ENCODE results near the gene SLC6A9.

SLC6A9 gene

GRCh38 chr1:43987159-43987902 is 43.9 kb downstream of the SLC6A9 start:
- no peak overlapping the region for H3K4me3 ChIP-seq (replicated peaks; ENCODE audit: low read depth, low read length)
- TF ChIP-seq CTCF (IDR thresholded peaks at IDR 0.05; ENCODE audit: low read depth, low read length, missing control alignments) = no peak
- DNase-seq (ENCODE audit: extremely low read depth, low read depth) = no peak

- no peak overlapping the region for H3K4me3 ChIP-seq (replicated peaks; ENCODE audit: low read depth, low read length)
- no peak for TF ChIP-seq CTCF (IDR thresholded peaks at IDR 0.05; ENCODE audit: low read depth, low read length, missing control alignments)
- no peak for DNase-seq (ENCODE audit: extremely low read depth, low read depth)
Observed at GRCh38 chr1:43986712-43987111, 44.5 kb downstream of the SLC6A9 start.

GRCh38 chr1:43985984-43986595 is 45.2 kb downstream of the SLC6A9 start:
- TF ChIP-seq CTCF (IDR thresholded peaks at IDR 0.05; ENCODE audit: low read depth, low read length, missing control alignments) = no peak
- DNase-seq (ENCODE audit: extremely low read depth, low read depth) = no peak
- no peak overlapping the region for H3K4me3 ChIP-seq (replicated peaks; ENCODE audit: low read depth, low read length)

GRCh38 chr1:43984855-43985254 is 46.4 kb downstream of the SLC6A9 start:
- DNase-seq (ENCODE audit: extremely low read depth, low read depth) = no peak
- no peak overlapping the region for H3K4me3 ChIP-seq (replicated peaks; ENCODE audit: low read depth, low read length)
- TF ChIP-seq CTCF (IDR thresholded peaks at IDR 0.05; ENCODE audit: low read depth, low read length, missing control alignments) = no peak

GRCh38 chr1:43983253-43983899 is 47.9 kb downstream of the SLC6A9 start:
- H3K4me3 ChIP-seq (replicated peaks; ENCODE audit: low read depth, low read length) = no peak overlapping the region
- TF ChIP-seq CTCF (IDR thresholded peaks at IDR 0.05; ENCODE audit: low read depth, low read length, missing control alignments) = no peak
- no peak for DNase-seq (ENCODE audit: extremely low read depth, low read depth)

- no peak for TF ChIP-seq CTCF (IDR thresholded peaks at IDR 0.05; ENCODE audit: low read depth, low read length, missing control alignments)
- no peak for DNase-seq (ENCODE audit: extremely low read depth, low read depth)
- no peak overlapping the region for H3K4me3 ChIP-seq (replicated peaks; ENCODE audit: low read depth, low read length)
Observed at GRCh38 chr1:43982808-43983207, 48.5 kb downstream of the SLC6A9 start.

Data from HFF-Myc (cell line).